GM23338 (cell line): ENCODE measurements around the gene MCFD2. TPM values are rescaled to one million over a fixed set of nuclear protein-coding genes. Genes with fewer than 3 reads are reported as not detected.

Experiments used
- ATAC-seq: fragments of 200-7000 bp; cut with Tn5 transposase; 3 replicates; pipeline ENCODE4 v1.9.1; 2020
- DNase-seq: peaks from one replicate; pipeline ENCODE4 v3.0.0-alpha.2; 2015; ENCODE audit warnings: low spot score
- H2AFZ ChIP-seq: fragments of 200-600 bp; sonication (generic); 2 replicates; pipeline ENCODE4 v1.8.0; 2016; ENCODE audit warnings: antibody characterized with exemption, mild to moderate bottlenecking, moderate library complexity
- H3F3A ChIP-seq: fragments of 200-600 bp; sonication (generic); replicated peaks from 2 replicates; pipeline ENCODE4 v1.8.0; 2017; ENCODE audit warnings: antibody characterized with exemption, mixed run types, low read depth
- H3K27ac ChIP-seq: fragments of 200-600 bp; sonication (generic); 2 replicates; pipeline ENCODE4 v1.6.1; 2016; ENCODE audit warnings: low read depth
- H3K27me3 ChIP-seq: fragments of 200-600 bp; sonication (generic); 2 replicates; pipeline ENCODE4 v1.8.0; 2016; ENCODE audit warnings: mild to moderate bottlenecking, mixed run types, moderate library complexity; ENCODE audit not compliant: insufficient read depth
- H3K36me3 ChIP-seq: fragments of 200-600 bp; sonication (generic); 2 replicates; pipeline ENCODE4 v1.8.0; 2016; ENCODE audit warnings: mild to moderate bottlenecking; ENCODE audit not compliant: insufficient read depth
- H3K4me1 ChIP-seq: fragments of 200-600 bp; sonication (generic); 2 replicates; pipeline ENCODE4 v1.8.0; 2016; ENCODE audit warnings: mild to moderate bottlenecking, moderate library complexity; ENCODE audit not compliant: insufficient read depth
- H3K4me2 ChIP-seq: fragments of 200-600 bp; sonication (generic); 2 replicates; pipeline ENCODE4 v1.7.1; 2017; ENCODE audit warnings: mixed run types
- H3K4me3 ChIP-seq: fragments of 200-600 bp; sonication (generic); 2 replicates; pipeline ENCODE4 v1.6.1; 2016; ENCODE audit warnings: mixed run types
- H3K79me2 ChIP-seq: fragments of 200-600 bp; sonication (generic); replicated peaks from 2 replicates; pipeline ENCODE4 v1.8.0; 2017; ENCODE audit warnings: mild to moderate bottlenecking; ENCODE audit not compliant: insufficient read depth
- H3K9me2 ChIP-seq: fragments of 200-600 bp; sonication (generic); 2 replicates; pipeline ENCODE4 v1.8.0; 2017; ENCODE audit not compliant: insufficient read depth
- H4K20me1 ChIP-seq: fragments of 200-600 bp; sonication (generic); replicated peaks from 2 replicates; pipeline ENCODE4 v1.8.0; 2017; ENCODE audit warnings: mild to moderate bottlenecking; ENCODE audit not compliant: insufficient read depth
- H3K27ac Mint-ChIP-seq: 2 replicates; pipeline ENCODE4 v1.8.0; 2020; ENCODE audit warnings: inconsistent platforms, mild to moderate bottlenecking, moderate library complexity, mixed read lengths
- H3K27me3 Mint-ChIP-seq: 3 replicates; pipeline ENCODE4 v1.8.0; 2022; ENCODE audit warnings: low read depth, mild to moderate bottlenecking, moderate library complexity, mixed read lengths, inconsistent platforms; ENCODE audit not compliant: insufficient read depth, poor library complexity
- H3K36me3 Mint-ChIP-seq: 3 replicates; pipeline ENCODE4 v1.8.0; 2021; ENCODE audit warnings: low read depth, mild to moderate bottlenecking, inconsistent platforms, moderate library complexity, mixed read lengths
- H3K4me1 Mint-ChIP-seq: 3 replicates; pipeline ENCODE4 v1.8.0; 2020; ENCODE audit warnings: mild to moderate bottlenecking, inconsistent platforms, mixed read lengths
- H3K4me3 Mint-ChIP-seq: 3 replicates; pipeline ENCODE4 v1.8.0; 2021; ENCODE audit warnings: moderate library complexity, mild to moderate bottlenecking, inconsistent platforms, mixed read lengths
- H3K9me3 Mint-ChIP-seq: 3 replicates; pipeline ENCODE4 v1.8.0; 2020; ENCODE audit warnings: moderate library complexity, mild to moderate bottlenecking, inconsistent platforms, mixed read lengths
- CREB1 ChIP-seq: fragments of 250-450 bp; sonication (Bioruptor Pico); IDR thresholded peaks from 2 replicates; pipeline ENCODE4 v1.5.0; 2020; ENCODE audit warnings: low read depth, mild to moderate bottlenecking, moderate library complexity
- CTCF ChIP-seq, 2 experiments: fragments of 200-600 bp in 1 of 2; sonication (generic) in 1 of 2; conservative IDR thresholded peaks; 2 replicates each; pipeline versions ENCODE4 v1.5.1 to v1.6.1; 2016 to 2017; ENCODE audit warnings: antibody characterized with exemption in 2 of 2, low read depth in 2 of 2, mild to moderate bottlenecking in 2 of 2, moderate library complexity in 1 of 2
- ETS1 ChIP-seq: IDR thresholded peaks from 2 replicates; pipeline ENCODE4 v1.6.1; 2016; ENCODE audit warnings: antibody characterized with exemption
- EZH2 ChIP-seq: fragments of 200-600 bp; sonication (generic); IDR thresholded peaks from one replicate; pipeline ENCODE4 v1.8.0; 2017; ENCODE audit warnings: antibody characterized with exemption, mild to moderate bottlenecking, low read depth; ENCODE audit not compliant: unreplicated experiment
- EZH2phosphoT487 ChIP-seq: fragments of 200-600 bp; sonication (generic); IDR thresholded peaks from one replicate; pipeline ENCODE4 v1.8.1; 2018; ENCODE audit warnings: antibody characterized with exemption; ENCODE audit not compliant: unreplicated experiment
- JUNB ChIP-seq: IDR thresholded peaks from one replicate; pipeline ENCODE4 v1.6.1; 2016; ENCODE audit warnings: antibody characterized with exemption; ENCODE audit not compliant: unreplicated experiment
- NANOG ChIP-seq: IDR thresholded peaks from 2 replicates; pipeline ENCODE4 v1.6.1; 2016; ENCODE audit warnings: antibody characterized with exemption, borderline replicate concordance
- POLR2AphosphoS5 ChIP-seq: IDR thresholded peaks from 2 replicates; pipeline ENCODE4 v1.6.1; 2016; ENCODE audit warnings: antibody characterized with exemption, low read depth
- STAT1 ChIP-seq: IDR thresholded peaks from one replicate; pipeline ENCODE4 v1.6.1; 2016; ENCODE audit warnings: antibody characterized with exemption; ENCODE audit not compliant: unreplicated experiment
- ZNF114 ChIP-seq: fragments of 250-450 bp; sonication (Bioruptor Pico); IDR thresholded peaks from 2 replicates; pipeline ENCODE4 v1.5.0; 2020; ENCODE audit warnings: mild to moderate bottlenecking, moderate library complexity
- ZNF331 ChIP-seq: fragments of 250-450 bp; sonication (Bioruptor Pico); IDR thresholded peaks from 2 replicates; pipeline ENCODE4 v1.5.0; 2020; ENCODE audit warnings: low read depth, mild to moderate bottlenecking, moderate library complexity
- polyA plus RNA-seq: library from polyadenylated mRNA; unstranded; fragments of >200 nt; fragmentation: Nextera tagmentation; extraction: Ambion mirVana; gene quantifications from 2 replicates; pipeline ENCODE4 v1.2.1, GENCODE V29; 2016
- total RNA-seq: library from RNA; depleted of rRNA; stranded (reverse); fragments of >200 nt; shearing (Covaris generic); gene quantifications from 2 replicates; pipeline ENCODE4 v1.2.3, GENCODE V29; 2014
- TF ChIP-seq, protein P1 (sequence below): IDR thresholded peaks from one replicate; pipeline ENCODE4 v1.6.1; 2018; ENCODE audit warnings: antibody characterized with exemption; ENCODE audit not compliant: unreplicated experiment
- TF ChIP-seq, protein P2 (sequence below): fragments of 250-450 bp; sonication (Bioruptor Pico); IDR thresholded peaks from 2 replicates; pipeline ENCODE4 v1.5.0; 2020; ENCODE audit warnings: mild to moderate bottlenecking, moderate library complexity

The MCFD2 gene
- total and polyA plus RNA-seq, 2 experiments from 2014 or later, result 55.1 to 91.9 TPM

GRCh38 chr2:46914578-46915230 is 902 bp downstream of the MCFD2 start:
- Histone ChIP-seq H3K4me1 (peaks cover 21% of the 10 kb centered on the region), H3K9me2 (no peaks in the 10 kb centered on the region), H3K4me2 (peak overlapping the region; percentile 99), H3K27me3 (no peaks in the 10 kb centered on the region), H3K36me3 (no peaks in the 10 kb centered on the region), H4K20me1 (peaks cover 23% of the 10 kb centered on the region), H2AFZ (peak overlapping the region; percentile 88; the same call in 1 of the 2 replicates), H3K79me2 (peaks cover 57% of the 10 kb centered on the region), H3F3A (peaks cover 4% of the 10 kb centered on the region; the same call in 1 of the 2 replicates), H3K4me3 (peak overlapping the region; percentile 99), H3K27ac (no peak overlapping the region)
- Mint-ChIP-seq H3K27ac (peak overlapping the region; percentile 63), H3K9me3 (no peaks in the 10 kb centered on the region; the same call in 2 of the 3 replicates), H3K4me1 (peaks cover 31% of the 10 kb centered on the region), H3K27me3 (peaks cover 10% of the 10 kb centered on the region), H3K4me3 (peak overlapping the region; percentile 92), H3K36me3 (peaks cover 22% of the 10 kb centered on the region)
- DNase-seq (no peak), ATAC-seq (no peak)
- TF ChIP-seq ZNF114 (no peak), STAT1 (no peak), ZNF331 (no peak), JUNB (no peak), POLR2AphosphoS5 (no peak), ETS1 (no peak), NANOG (no peak), CTCF (conservative IDR thresholded peaks at IDR 0.05; ENCODE audit: low read depth in 2 of 2) (no peak), EZH2phosphoT487 (no peak), EZH2 (no peak), CREB1 (no peak)
- TF ChIP-seq, protein P1, sequence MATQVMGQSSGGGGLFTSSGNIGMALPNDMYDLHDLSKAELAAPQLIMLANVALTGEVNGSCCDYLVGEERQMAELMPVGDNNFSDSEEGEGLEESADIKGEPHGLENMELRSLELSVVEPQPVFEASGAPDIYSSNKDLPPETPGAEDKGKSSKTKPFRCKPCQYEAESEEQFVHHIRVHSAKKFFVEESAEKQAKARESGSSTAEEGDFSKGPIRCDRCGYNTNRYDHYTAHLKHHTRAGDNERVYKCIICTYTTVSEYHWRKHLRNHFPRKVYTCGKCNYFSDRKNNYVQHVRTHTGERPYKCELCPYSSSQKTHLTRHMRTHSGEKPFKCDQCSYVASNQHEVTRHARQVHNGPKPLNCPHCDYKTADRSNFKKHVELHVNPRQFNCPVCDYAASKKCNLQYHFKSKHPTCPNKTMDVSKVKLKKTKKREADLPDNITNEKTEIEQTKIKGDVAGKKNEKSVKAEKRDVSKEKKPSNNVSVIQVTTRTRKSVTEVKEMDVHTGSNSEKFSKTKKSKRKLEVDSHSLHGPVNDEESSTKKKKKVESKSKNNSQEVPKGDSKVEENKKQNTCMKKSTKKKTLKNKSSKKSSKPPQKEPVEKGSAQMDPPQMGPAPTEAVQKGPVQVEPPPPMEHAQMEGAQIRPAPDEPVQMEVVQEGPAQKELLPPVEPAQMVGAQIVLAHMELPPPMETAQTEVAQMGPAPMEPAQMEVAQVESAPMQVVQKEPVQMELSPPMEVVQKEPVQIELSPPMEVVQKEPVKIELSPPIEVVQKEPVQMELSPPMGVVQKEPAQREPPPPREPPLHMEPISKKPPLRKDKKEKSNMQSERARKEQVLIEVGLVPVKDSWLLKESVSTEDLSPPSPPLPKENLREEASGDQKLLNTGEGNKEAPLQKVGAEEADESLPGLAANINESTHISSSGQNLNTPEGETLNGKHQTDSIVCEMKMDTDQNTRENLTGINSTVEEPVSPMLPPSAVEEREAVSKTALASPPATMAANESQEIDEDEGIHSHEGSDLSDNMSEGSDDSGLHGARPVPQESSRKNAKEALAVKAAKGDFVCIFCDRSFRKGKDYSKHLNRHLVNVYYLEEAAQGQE, result no peak
- TF ChIP-seq, protein P2, sequence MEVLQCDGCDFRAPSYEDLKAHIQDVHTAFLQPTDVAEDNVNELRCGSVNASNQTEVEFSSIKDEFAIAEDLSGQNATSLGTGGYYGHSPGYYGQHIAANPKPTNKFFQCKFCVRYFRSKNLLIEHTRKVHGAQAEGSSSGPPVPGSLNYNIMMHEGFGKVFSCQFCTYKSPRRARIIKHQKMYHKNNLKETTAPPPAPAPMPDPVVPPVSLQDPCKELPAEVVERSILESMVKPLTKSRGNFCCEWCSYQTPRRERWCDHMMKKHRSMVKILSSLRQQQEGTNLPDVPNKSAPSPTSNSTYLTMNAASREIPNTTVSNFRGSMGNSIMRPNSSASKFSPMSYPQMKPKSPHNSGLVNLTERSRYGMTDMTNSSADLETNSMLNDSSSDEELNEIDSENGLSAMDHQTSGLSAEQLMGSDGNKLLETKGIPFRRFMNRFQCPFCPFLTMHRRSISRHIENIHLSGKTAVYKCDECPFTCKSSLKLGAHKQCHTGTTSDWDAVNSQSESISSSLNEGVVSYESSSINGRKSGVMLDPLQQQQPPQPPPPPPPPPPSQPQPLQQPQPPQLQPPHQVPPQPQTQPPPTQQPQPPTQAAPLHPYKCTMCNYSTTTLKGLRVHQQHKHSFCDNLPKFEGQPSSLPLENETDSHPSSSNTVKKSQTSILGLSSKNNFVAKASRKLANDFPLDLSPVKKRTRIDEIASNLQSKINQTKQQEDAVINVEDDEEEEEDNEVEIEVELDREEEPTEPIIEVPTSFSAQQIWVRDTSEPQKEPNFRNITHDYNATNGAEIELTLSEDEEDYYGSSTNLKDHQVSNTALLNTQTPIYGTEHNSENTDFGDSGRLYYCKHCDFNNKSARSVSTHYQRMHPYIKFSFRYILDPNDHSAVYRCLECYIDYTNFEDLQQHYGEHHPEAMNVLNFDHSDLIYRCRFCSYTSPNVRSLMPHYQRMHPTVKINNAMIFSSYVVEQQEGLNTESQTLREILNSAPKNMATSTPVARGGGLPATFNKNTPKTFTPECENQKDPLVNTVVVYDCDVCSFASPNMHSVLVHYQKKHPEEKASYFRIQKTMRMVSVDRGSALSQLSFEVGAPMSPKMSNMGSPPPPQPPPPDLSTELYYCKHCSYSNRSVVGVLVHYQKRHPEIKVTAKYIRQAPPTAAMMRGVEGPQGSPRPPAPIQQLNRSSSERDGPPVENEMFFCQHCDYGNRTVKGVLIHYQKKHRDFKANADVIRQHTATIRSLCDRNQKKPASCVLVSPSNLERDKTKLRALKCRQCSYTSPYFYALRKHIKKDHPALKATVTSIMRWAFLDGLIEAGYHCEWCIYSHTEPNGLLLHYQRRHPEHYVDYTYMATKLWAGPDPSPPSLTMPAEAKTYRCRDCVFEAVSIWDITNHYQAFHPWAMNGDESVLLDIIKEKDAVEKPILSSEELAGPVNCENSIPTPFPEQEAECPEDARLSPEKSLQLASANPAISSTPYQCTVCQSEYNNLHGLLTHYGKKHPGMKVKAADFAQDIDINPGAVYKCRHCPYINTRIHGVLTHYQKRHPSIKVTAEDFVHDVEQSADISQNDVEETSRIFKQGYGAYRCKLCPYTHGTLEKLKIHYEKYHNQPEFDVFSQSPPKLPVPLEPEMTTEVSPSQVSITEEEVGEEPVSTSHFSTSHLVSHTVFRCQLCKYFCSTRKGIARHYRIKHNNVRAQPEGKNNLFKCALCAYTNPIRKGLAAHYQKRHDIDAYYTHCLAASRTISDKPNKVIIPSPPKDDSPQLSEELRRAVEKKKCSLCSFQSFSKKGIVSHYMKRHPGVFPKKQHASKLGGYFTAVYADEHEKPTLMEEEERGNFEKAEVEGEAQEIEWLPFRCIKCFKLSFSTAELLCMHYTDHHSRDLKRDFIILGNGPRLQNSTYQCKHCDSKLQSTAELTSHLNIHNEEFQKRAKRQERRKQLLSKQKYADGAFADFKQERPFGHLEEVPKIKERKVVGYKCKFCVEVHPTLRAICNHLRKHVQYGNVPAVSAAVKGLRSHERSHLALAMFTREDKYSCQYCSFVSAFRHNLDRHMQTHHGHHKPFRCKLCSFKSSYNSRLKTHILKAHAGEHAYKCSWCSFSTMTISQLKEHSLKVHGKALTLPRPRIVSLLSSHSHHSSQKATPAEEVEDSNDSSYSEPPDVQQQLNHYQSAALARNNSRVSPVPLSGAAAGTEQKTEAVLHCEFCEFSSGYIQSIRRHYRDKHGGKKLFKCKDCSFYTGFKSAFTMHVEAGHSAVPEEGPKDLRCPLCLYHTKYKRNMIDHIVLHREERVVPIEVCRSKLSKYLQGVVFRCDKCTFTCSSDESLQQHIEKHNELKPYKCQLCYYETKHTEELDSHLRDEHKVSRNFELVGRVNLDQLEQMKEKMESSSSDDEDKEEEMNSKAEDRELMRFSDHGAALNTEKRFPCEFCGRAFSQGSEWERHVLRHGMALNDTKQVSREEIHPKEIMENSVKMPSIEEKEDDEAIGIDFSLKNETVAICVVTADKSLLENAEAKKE (CRISPR knock-in tag), result no peak
